ENCODE measurements around the gene BCL11A. TPM values are rescaled to one million over a fixed set of nuclear protein-coding genes. Genes with fewer than 3 reads are reported as not detected.

The BCL11A gene
- total RNA-seq, 2 experiments from 2014 or later: 2.3 to 3.3 TPM

DNA sequence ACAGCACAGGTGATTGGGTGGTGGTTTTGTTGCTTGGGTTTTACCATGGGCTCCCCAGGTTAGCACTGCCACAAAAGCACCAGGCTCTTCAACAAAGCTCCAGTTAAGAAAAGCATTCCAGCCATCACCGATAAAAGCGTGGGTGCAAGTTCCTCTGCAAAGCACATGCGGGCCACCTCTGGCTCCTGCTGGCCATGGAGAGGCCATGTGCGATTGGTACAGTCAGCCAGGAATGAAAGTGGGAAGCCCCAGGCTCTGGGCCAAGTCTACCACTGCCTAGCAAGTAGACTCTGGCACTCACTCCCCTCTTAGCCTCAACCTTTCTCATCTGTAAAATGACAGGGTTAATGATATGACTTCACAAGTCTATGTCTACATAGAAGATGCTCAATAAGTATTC, 36.0 kb downstream of the BCL11A start:
- Histone ChIP-seq H3K36me3 (ENCODE audit: insufficient read depth, low read length) (no peaks in the 10 kb centered on the region), H3K9me3 (ENCODE audit: control insufficient read depth in 1 of 2, insufficient read depth in 1 of 2, low read length in 2 of 2) (peaks cover 0 to 4% of the 10 kb centered on the region in 2 experiments), H3K27ac (ENCODE audit: low read depth in 1 of 2, low read length in 2 of 2) (no peak overlapping the region), H3K27me3 (ENCODE audit: control insufficient read depth in 1 of 2, insufficient read depth in 2 of 2, low read length in 2 of 2) (peaks cover 0 to 8% of the 10 kb centered on the region in 2 experiments), H3K4me1 (ENCODE audit: insufficient read depth, low read length) (peaks cover 3% of the 10 kb centered on the region), H3K4me3 (ENCODE audit: low read length) (no peak overlapping the region)
- intact Hi-C loops (cut with DNase I, micrococcal nuclease): no loop called here
- ChIA-PET POLR2A (interaction anchor here (1.6 to 2.5 kb wide), 2 partner anchors 9 to 12 kb away, joined by 7 read pairs; no protein-coding TSS in a partner anchor), CTCF (no interaction called here)
- peaks cover 22% of the 10 kb centered on the region for H3K4me1 Mint-ChIP-seq (ENCODE audit: low read depth)
- TF ChIP-seq, protein P1, sequence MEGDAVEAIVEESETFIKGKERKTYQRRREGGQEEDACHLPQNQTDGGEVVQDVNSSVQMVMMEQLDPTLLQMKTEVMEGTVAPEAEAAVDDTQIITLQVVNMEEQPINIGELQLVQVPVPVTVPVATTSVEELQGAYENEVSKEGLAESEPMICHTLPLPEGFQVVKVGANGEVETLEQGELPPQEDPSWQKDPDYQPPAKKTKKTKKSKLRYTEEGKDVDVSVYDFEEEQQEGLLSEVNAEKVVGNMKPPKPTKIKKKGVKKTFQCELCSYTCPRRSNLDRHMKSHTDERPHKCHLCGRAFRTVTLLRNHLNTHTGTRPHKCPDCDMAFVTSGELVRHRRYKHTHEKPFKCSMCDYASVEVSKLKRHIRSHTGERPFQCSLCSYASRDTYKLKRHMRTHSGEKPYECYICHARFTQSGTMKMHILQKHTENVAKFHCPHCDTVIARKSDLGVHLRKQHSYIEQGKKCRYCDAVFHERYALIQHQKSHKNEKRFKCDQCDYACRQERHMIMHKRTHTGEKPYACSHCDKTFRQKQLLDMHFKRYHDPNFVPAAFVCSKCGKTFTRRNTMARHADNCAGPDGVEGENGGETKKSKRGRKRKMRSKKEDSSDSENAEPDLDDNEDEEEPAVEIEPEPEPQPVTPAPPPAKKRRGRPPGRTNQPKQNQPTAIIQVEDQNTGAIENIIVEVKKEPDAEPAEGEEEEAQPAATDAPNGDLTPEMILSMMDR (IDR thresholded peaks at IDR 0.05): no peak
- H3K4me3 Mint-ChIP-seq: no peak overlapping the region
- no peak for ATAC-seq (ENCODE audit: poor library complexity)
- H3K9me3 Mint-ChIP-seq: no peaks in the 10 kb centered on the region
- H3K27me3 Mint-ChIP-seq: no peaks in the 10 kb centered on the region
- no peak overlapping the region for H3K27ac Mint-ChIP-seq
- DNase-seq: no peak
- H3K36me3 Mint-ChIP-seq (ENCODE audit: low read depth): no peaks in the 10 kb centered on the region

DNA sequence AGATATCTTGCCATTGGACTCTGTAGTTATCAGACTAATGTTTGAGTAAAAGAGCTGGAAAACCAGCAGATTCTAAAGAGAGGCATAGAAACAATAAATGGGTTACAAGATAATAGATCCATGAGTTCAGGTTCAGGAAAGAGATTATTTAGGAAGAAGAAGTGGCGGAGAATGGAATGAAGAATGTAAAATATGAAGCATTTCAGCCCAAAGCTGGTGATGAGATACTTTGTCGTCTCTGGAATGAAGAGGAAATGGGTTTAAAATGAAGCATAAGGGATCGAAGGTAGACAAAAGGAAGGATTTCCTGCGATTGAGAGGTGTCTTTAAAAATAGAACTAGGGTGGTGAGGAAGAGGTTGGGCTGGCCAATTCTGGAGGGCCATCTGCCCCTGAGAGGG, 36.6 kb downstream of the BCL11A start:
- POLR2A ChIA-PET: interaction anchor here (2.5 kb wide), 1 partner anchor 8 kb away, joined by 7 read pairs; no protein-coding TSS in a partner anchor
- Histone ChIP-seq H3K36me3 (ENCODE audit: insufficient read depth, low read length) (no peaks in the 10 kb centered on the region), H3K9me3 (ENCODE audit: control insufficient read depth in 1 of 2, insufficient read depth in 1 of 2, low read length in 2 of 2) (peaks cover 0 to 4% of the 10 kb centered on the region in 2 experiments), H3K27ac (ENCODE audit: low read depth in 1 of 2, low read length in 2 of 2) (no peak overlapping the region), H3K4me3 (ENCODE audit: low read length) (no peak overlapping the region), H3K27me3 (ENCODE audit: control insufficient read depth in 1 of 2, insufficient read depth in 2 of 2, low read length in 2 of 2) (peaks cover 0 to 8% of the 10 kb centered on the region in 2 experiments), H3K4me1 (ENCODE audit: insufficient read depth, low read length) (peaks cover 3% of the 10 kb centered on the region)
- no peaks in the 10 kb centered on the region for H3K36me3 Mint-ChIP-seq (ENCODE audit: low read depth)
- TF ChIP-seq, protein P1 (IDR thresholded peaks at IDR 0.05): no peak
- no peaks in the 10 kb centered on the region for H3K9me3 Mint-ChIP-seq
- H3K4me3 Mint-ChIP-seq: no peak overlapping the region
- intact Hi-C loops (cut with DNase I, micrococcal nuclease): no loop called here
- ATAC-seq (ENCODE audit: poor library complexity): no peak
- no peak for DNase-seq
- peaks cover 2% of the 10 kb centered on the region for H3K27me3 Mint-ChIP-seq
- peaks cover 24% of the 10 kb centered on the region for H3K4me1 Mint-ChIP-seq (ENCODE audit: low read depth)
- CTCF ChIA-PET: no interaction called here
- H3K27ac Mint-ChIP-seq: no peak overlapping the region

DNA sequence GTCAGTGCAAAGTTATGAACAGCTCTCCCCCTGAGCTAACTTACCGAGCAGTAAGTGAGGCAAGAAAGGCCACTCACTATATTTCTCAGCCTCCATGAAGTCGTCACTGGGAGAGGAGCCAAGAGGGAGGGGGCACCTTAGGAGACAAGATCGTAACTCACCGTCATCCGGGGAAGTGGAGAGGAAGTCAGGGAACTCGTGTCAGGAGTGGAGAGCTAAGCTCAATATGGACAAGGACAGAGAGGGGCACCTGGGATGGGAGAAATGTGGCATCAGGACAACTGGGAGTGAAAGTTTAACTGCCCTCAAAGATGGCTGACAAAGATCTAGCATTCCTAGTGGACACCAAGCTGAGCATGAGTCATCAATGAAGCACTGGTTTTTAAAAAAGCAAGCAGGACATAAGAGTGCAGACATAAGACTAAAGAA, 37.1 kb downstream of the BCL11A start:
- H3K36me3 ChIP-seq (ENCODE audit: insufficient read depth, low read length): no peaks in the 10 kb centered on the region
- ChIA-PET POLR2A (interaction anchor here (2.5 kb wide), 1 partner anchor 8 kb away, joined by 7 read pairs; no protein-coding TSS in a partner anchor), CTCF (no interaction called here)
- DNase-seq (peak in 2 of 14 experiments; percentile 37 to 51), ATAC-seq (ENCODE audit: poor library complexity) (no peak)
- H3K4me1 ChIP-seq (ENCODE audit: insufficient read depth, low read length): peaks cover 3% of the 10 kb centered on the region
- peaks cover 0 to 8% of the 10 kb centered on the region in 2 experiments for H3K27me3 ChIP-seq (ENCODE audit: control insufficient read depth in 1 of 2, insufficient read depth in 2 of 2, low read length in 2 of 2)
- H3K36me3 Mint-ChIP-seq (ENCODE audit: low read depth): no peaks in the 10 kb centered on the region
- H3K9me3 ChIP-seq (ENCODE audit: control insufficient read depth in 1 of 2, insufficient read depth in 1 of 2, low read length in 2 of 2): peaks cover 0 to 4% of the 10 kb centered on the region in 2 experiments
- no peak overlapping the region for H3K27ac ChIP-seq (ENCODE audit: low read depth in 1 of 2, low read length in 2 of 2)
- TF ChIP-seq, protein P1 (IDR thresholded peaks at IDR 0.05): no peak
- H3K4me3 Mint-ChIP-seq: no peak overlapping the region
- H3K4me3 ChIP-seq (ENCODE audit: low read length): no peak overlapping the region
- H3K9me3 Mint-ChIP-seq: no peaks in the 10 kb centered on the region
- peaks cover 6% of the 10 kb centered on the region for H3K27me3 Mint-ChIP-seq
- peaks cover 28% of the 10 kb centered on the region for H3K4me1 Mint-ChIP-seq (ENCODE audit: low read depth)
- no peak overlapping the region for H3K27ac Mint-ChIP-seq
- intact Hi-C loops (cut with DNase I, micrococcal nuclease): no loop called here

Data from CD4-positive, alpha-beta T cell (primary cell).